Upper lobe of left lung (tissue), 4 donors: ENCODE data around the gene BHMT.

Experiments used
- CTCF ChIP-seq, 6 experiments: fragments of 450-650 bp in 4 of 6; fragments of 200-600 bp in 2 of 6; sonication (generic) in 2 of 6; IDR thresholded peaks; one replicate each; pipeline ENCODE4 v1.5.1; 2016 to 2019; ENCODE audit warnings: antibody characterized with exemption in 6 of 6
- POLR2A ChIP-seq, 4 donors: fragments of 450-650 bp; IDR thresholded peaks; one replicate each; pipeline ENCODE4 v1.5.1; 2016 to 2017; ENCODE audit warnings: antibody characterized with exemption in 4 of 4, mild to moderate bottlenecking in 2 of 4
- POLR2AphosphoS5 ChIP-seq, 2 donors: sonication (generic); formaldehyde crosslinking; IDR thresholded peaks; one replicate each; pipeline ENCODE4 v1.5.1; 2017; ENCODE audit warnings: antibody characterized with exemption in 2 of 2

- TF ChIP-seq CTCF (IDR thresholded peaks at IDR 0.05) (no peak), POLR2A (IDR thresholded peaks at IDR 0.05) (no peak), POLR2AphosphoS5 (IDR thresholded peaks at IDR 0.05) (no peak)
These were observed 13.0 kb downstream of the BHMT start for GRCh38 chr5:79124607-79125006.
